GM18526 (cell line): ENCODE measurements around the gene CSTF1.

Experiments used
- POLR2A ChIP-seq: IDR thresholded peaks from 3 replicates; pipeline ENCODE4 v1.6.1; 2011; ENCODE audit not compliant: insufficient read length; ENCODE audit errors: extremely low read depth

The CSTF1 gene

GRCh38 chr20:56360133-56360907 lies 32.1 kb upstream of the CSTF1 start:
- no peak for TF ChIP-seq POLR2A

- TF ChIP-seq POLR2A, result no peak
These were observed 31.6 kb upstream of the CSTF1 start for GRCh38 chr20:56360908-56361205.

DNA sequence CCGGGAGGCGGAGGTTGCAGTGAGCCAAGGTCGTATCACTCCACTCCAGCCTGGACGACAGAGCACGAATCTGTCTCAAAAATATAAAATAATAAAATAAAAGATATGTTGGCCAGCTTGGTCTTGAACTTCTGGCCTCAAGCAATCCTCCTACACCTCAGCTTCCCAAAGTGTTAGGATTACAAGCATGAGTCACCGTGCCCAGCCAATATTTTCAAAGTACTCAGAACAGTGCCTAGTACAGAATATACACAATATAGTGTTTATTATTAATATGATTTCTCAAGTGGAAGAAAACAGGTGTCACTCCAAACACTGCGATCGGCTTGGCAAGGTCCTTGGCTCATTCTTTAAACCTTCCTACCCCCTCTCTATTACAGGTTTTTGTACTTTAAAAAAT lies 30.5 kb upstream of the CSTF1 start:
- TF ChIP-seq POLR2A, result no peak

DNA sequence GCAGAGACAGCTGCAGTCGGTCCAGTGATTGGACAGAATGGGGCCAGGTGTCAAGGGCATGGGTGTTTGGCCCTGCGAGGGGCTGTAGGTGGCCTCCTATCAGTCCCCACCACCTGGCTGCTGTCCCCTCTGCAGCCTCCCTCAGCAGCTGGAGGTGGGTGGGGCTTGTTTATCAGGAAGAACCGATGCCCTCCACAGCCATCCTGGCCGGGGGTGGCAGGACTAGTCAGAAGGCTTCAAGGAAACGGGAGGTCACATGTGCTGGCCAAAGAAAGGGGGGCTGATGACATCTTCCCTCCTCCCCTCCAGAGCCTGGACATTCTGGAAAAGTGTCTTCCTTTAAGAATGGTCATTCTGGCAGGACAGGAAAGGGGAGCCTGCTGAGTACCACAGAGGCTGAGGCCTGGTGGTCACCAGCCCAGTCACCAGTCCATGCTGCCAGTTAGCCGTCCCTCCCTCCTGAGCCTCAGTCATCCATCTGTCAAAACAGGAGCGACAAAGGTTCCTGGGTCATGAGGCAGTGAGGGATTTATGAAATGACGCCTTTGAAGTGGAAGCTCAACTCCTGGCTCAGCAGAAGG lies 29.5 kb upstream of the CSTF1 start:
- TF ChIP-seq POLR2A, result no peak

DNA sequence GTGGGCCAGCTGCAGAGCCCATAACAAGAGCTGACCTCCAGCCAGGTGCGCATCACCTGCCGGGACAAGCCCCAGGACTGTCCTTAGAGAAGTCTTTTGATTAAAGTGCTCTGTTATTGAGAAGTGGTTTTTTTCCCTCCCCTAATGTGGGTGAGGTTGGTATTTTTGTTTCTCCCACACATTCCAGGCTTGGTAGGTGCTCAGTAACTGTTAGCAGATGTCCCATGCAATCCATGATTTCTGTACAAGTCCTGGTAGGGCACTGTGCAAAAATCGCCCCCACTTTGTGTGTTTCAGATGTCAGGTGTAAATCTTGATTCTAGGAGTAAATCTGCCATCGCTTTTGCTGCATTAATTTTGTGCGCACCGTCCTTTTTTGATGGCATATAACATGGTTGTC lies 29.0 kb upstream of the CSTF1 start:
- TF ChIP-seq POLR2A, result no peak

GRCh38 chr20:56368351-56369134 lies 23.9 kb upstream of the CSTF1 start:
- TF ChIP-seq POLR2A, result no peak

DNA sequence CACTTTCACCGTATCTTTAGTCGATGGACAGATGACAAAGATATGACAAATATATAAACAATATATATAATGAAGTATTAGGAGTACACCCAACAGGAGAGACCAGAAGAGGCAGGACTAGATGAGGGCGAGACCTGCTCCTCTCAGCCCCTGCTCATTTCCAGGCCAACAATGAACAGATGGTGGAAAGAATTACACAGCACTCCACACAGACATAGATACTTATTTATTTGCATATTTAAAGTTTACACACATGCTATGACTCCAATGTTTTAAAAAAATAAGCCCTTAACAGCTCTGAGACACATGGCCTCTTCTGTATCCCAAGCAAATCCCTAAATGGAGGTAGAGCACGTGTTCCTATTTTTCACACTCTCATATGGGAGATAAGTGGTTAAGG lies 23.3 kb upstream of the CSTF1 start:
- no peak for TF ChIP-seq POLR2A

- TF ChIP-seq POLR2A, result no peak
These were observed 20.5 kb upstream of the CSTF1 start for GRCh38 chr20:56371977-56372376.

DNA sequence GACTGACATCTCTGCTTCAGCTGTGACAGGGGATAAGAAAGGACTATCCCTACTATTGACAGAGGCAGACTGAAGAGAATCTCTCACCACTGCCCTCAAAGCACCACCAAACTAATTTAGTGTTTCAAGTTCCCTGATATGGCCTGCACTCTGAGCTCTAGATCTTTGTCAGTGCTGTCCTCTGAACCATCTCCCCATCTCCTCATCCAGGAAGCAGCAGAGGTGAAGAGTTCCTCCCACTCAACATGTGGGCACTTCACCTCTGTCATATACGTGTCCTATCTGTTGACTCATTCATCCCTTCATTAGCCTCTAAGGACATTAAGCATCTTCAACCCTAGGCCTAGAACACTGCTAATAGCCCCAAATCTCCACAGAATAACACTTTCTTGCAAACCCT lies 19.6 kb upstream of the CSTF1 start:
- TF ChIP-seq POLR2A, result no peak

GRCh38 chr20:56373942-56374341 lies 18.5 kb upstream of the CSTF1 start:
- TF ChIP-seq POLR2A, result no peak

GRCh38 chr20:56376331-56376730 lies 16.1 kb upstream of the CSTF1 start:
- no peak for TF ChIP-seq POLR2A

- no peak for TF ChIP-seq POLR2A
These were observed 14.1 kb upstream of the CSTF1 start for GRCh38 chr20:56378386-56378785.

GRCh38 chr20:56380375-56380774 lies 12.1 kb upstream of the CSTF1 start:
- no peak for TF ChIP-seq POLR2A

DNA sequence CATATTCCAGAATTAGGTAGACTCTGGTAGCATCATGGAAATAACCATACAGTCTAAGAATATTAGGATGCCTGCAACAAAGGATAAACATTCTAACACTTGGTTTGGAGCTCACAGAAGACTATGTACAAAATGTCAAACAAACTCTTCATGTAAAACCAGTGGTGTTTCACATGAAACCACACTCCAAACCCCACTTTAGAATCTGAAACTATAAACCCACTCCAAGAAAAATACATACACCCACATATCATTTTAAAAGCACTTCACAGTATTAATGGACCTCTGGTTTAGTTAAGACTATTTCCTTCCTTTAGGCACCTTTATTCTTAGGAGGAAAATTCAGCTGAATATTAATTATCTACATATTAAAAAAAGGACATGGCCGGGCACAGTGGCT lies 10.9 kb upstream of the CSTF1 start:
- no peak for TF ChIP-seq POLR2A

GRCh38 chr20:56382696-56383095 lies 9.7 kb upstream of the CSTF1 start:
- no peak for TF ChIP-seq POLR2A

- no peak for TF ChIP-seq POLR2A
These were observed 9.1 kb upstream of the CSTF1 start for GRCh38 chr20:56383334-56383733.
